ENCODE data around the gene COPZ1.

DNA sequence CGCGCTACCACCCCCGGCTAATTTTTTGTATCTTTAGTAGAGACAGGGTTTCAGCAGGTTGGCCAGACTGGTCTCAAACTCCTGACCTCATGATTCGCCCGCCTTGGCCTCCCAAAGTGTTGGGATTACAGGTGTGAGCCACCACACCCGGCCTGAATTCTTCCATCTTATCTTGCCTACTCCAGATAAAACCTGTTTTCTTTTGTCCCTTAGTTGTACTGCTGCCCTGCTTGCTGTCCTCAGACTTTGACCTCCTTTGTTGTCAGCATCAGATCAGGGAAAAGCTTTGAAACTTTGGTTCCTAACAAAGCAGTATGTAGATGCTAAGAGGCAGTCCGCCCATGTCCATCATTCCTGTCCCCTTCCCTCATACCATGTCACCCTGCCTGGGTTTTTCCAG lies 15.9 kb downstream of the COPZ1 start:
- TF ChIP-seq ARNTL (CRISPR knock-in tag; IDR thresholded peaks at IDR 0.05; ENCODE audit: borderline replicate concordance, low read depth) (no peak), PATZ1 (CRISPR knock-in tag; IDR thresholded peaks at IDR 0.05; ENCODE audit: borderline replicate concordance) (no peak), ZNF8 (CRISPR knock-in tag; IDR thresholded peaks at IDR 0.05) (no peak), TSHZ2 (CRISPR knock-in tag; IDR thresholded peaks at IDR 0.05) (no peak), ZFP30 (CRISPR knock-in tag; IDR thresholded peaks at IDR 0.05) (no peak), ZC3H10 (CRISPR knock-in tag; IDR thresholded peaks at IDR 0.05) (no peak), PPARA (CRISPR knock-in tag; IDR thresholded peaks at IDR 0.05; ENCODE audit: borderline replicate concordance) (no peak), ZNF565 (CRISPR knock-in tag; conservative IDR thresholded peaks at IDR 0.05; ENCODE audit: low read depth) (no peak), CSDC2 (CRISPR knock-in tag; IDR thresholded peaks at IDR 0.05) (no peak), SNAI2 (CRISPR knock-in tag; IDR thresholded peaks at IDR 0.05) (no peak)
- TF ChIP-seq, protein P1, sequence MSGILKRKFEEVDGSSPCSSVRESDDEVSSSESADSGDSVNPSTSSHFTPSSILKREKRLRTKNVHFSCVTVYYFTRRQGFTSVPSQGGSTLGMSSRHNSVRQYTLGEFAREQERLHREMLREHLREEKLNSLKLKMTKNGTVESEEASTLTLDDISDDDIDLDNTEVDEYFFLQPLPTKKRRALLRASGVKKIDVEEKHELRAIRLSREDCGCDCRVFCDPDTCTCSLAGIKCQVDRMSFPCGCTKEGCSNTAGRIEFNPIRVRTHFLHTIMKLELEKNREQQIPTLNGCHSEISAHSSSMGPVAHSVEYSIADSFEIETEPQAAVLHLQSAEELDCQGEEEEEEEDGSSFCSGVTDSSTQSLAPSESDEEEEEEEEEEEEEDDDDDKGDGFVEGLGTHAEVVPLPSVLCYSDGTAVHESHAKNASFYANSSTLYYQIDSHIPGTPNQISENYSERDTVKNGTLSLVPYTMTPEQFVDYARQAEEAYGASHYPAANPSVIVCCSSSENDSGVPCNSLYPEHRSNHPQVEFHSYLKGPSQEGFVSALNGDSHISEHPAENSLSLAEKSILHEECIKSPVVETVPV (CRISPR knock-in tag; IDR thresholded peaks at IDR 0.05) = no peak

Data from SK-N-SH treated with all-trans-retinoic acid at 6 μM for 48 hours (cell line).